Coronary artery (tissue), 2 donors: ENCODE data around the gene TUT4.

Experiments used
- DNase-seq: peaks from one replicate; pipeline ENCODE4 v3.0.0-alpha.2; 2017; ENCODE audit warnings: low spot score
- H3K27ac ChIP-seq, 2 donors: fragments of 200-600 bp; sonication (generic); one replicate each; pipeline ENCODE4 v1.5.1; 2016 to 2019
- H3K4me3 ChIP-seq: fragments of 200-600 bp; sonication (generic); 2 replicates; pipeline ENCODE4 v1.5.1; 2016; ENCODE audit warnings: mild to moderate bottlenecking, moderate library complexity
- TF ChIP-seq, protein P1 (sequence below): fragments of 200-600 bp; sonication (generic); IDR thresholded peaks from one replicate; pipeline ENCODE4 v1.5.1; 2019; ENCODE audit warnings: antibody characterized with exemption

Gene TUT4

GRCh38 chr1:52454127-52454526 is 98.8 kb downstream of the TUT4 start:
- TF ChIP-seq, protein P1, sequence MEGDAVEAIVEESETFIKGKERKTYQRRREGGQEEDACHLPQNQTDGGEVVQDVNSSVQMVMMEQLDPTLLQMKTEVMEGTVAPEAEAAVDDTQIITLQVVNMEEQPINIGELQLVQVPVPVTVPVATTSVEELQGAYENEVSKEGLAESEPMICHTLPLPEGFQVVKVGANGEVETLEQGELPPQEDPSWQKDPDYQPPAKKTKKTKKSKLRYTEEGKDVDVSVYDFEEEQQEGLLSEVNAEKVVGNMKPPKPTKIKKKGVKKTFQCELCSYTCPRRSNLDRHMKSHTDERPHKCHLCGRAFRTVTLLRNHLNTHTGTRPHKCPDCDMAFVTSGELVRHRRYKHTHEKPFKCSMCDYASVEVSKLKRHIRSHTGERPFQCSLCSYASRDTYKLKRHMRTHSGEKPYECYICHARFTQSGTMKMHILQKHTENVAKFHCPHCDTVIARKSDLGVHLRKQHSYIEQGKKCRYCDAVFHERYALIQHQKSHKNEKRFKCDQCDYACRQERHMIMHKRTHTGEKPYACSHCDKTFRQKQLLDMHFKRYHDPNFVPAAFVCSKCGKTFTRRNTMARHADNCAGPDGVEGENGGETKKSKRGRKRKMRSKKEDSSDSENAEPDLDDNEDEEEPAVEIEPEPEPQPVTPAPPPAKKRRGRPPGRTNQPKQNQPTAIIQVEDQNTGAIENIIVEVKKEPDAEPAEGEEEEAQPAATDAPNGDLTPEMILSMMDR, result no peak
- Histone ChIP-seq H3K27ac (no peak overlapping the region), H3K4me3 (no peak overlapping the region)
- no peak for DNase-seq

GRCh38 chr1:52444463-52444862 is 108.4 kb downstream of the TUT4 start:
- H3K27ac ChIP-seq, result no peak overlapping the region
- TF ChIP-seq, protein P1, result no peak
- no peak for DNase-seq
- H3K4me3 ChIP-seq, result no peak overlapping the region

DNA sequence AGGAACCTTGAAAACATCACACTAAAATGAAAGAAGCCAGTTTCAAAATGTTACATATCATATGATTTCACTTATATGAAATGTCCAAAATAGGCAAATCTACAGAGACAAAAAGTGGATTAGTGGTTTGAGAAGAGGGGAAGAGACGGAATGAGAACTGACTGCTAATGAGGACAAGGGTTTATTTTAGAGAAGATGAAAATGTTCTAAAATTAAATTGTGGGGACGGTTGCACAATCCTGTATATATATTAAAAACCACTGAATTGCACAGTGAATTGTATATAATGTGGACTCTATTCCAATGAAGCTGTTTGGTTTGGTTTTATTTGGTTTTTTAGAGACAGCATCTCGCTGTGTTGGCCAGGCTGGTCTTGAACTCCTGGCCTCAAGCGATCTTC is 112.9 kb downstream of the TUT4 start:
- TF ChIP-seq, protein P1, result no peak
- Histone ChIP-seq H3K27ac (no peak overlapping the region), H3K4me3 (no peak overlapping the region)
- no peak for DNase-seq

GRCh38 chr1:52436817-52437216 is 116.1 kb downstream of the TUT4 start:
- TF ChIP-seq, protein P1, result no peak
- Histone ChIP-seq H3K27ac (no peak overlapping the region), H3K4me3 (no peak overlapping the region)
- no peak for DNase-seq

GRCh38 chr1:52435650-52436049 is 117.2 kb downstream of the TUT4 start:
- DNase-seq, result no peak
- TF ChIP-seq, protein P1, result no peak
- Histone ChIP-seq H3K4me3 (no peak overlapping the region), H3K27ac (no peak overlapping the region)

- H3K4me3 ChIP-seq, result no peak overlapping the region
- no peak overlapping the region for H3K27ac ChIP-seq
- TF ChIP-seq, protein P1, result no peak
- DNase-seq, result no peak
Observed at GRCh38 chr1:52435211-52435610, 117.7 kb downstream of the TUT4 start.

DNA sequence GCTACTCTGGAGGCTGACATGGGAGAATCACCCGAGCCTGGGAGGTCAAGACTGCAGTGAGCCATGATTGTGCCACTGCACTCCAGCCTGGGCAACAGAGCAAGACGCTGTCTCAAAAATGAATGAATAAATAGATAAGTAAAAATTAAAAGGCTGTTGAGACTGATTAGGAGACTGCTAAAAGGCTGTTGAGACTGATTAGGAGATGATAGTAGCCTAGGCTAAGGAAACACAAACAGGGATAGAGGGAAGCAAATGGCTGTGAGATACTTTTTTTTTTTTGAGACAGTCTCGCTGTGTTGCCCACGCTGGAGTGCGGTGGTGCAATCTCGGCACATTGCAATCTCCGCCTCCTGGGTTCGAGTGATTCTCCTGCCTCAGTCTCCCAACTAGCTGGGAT is 120.1 kb downstream of the TUT4 start:
- no peak for DNase-seq
- TF ChIP-seq, protein P1, result no peak

More for the DNA sequence above, 120.1 kb downstream of the TUT4 start:
- Histone ChIP-seq H3K27ac (no peak overlapping the region), H3K4me3 (no peak overlapping the region)
